Psoas muscle (tissue), 8 donors: ENCODE data around the gene UBE2QL1. TPM values are rescaled to one million over a fixed set of nuclear protein-coding genes. Genes with fewer than 3 reads are reported as not detected.
A peak's percentile ranks its signal among the peaks of the same experiment; 100 is the strongest.

ENCODE experiments used
- ATAC-seq, 4 donors: fragments of 200-7000 bp; cut with Tn5 transposase; one replicate each; pipeline ENCODE4 v1.9.1; 2020; ENCODE audit warnings: moderate library complexity in 3 of 4, mild to moderate bottlenecking in 2 of 4
- DNase-seq, 2 donors: peaks; one replicate each; pipeline ENCODE4 v3.0.0-alpha.2; 2020
- H3K27ac ChIP-seq: fragments of 200-600 bp; one replicate; pipeline ENCODE4 v1.8.0; 2022
- H3K27me3 ChIP-seq, 3 donors: fragments of 200-600 bp in 1 of 3; one replicate each; pipeline versions ENCODE4 v1.6.1 to v1.8.0; 2013 to 2022; ENCODE audit warnings: low read length in 2 of 3, mild to moderate bottlenecking in 2 of 3, moderate library complexity in 1 of 3; ENCODE audit not compliant: insufficient read depth in 3 of 3
- H3K36me3 ChIP-seq, 2 donors: fragments of 200-600 bp in 1 of 2; one replicate each; pipeline versions ENCODE4 v1.6.1 to v1.8.0; 2013 to 2022; ENCODE audit warnings: low read depth in 1 of 2, mild to moderate bottlenecking in 1 of 2, moderate library complexity in 1 of 2; ENCODE audit not compliant: insufficient read depth in 1 of 2
- H3K4me1 ChIP-seq: fragments of 200-600 bp; one replicate; pipeline ENCODE4 v1.8.0; 2022
- H3K4me3 ChIP-seq: fragments of 200-600 bp; one replicate; pipeline ENCODE4 v1.8.0; 2022; ENCODE audit warnings: mild to moderate bottlenecking
- H3K9me3 ChIP-seq: fragments of 200-600 bp; one replicate; pipeline ENCODE4 v1.8.0; 2022
- WGBS, 3 donors: extraction: QIAGEN DNeasy Blood & Tissue Kit; methylation state at CpG; one replicate each; pipeline versions ENCODE4 v1.1.6 to v1.1.7; 2013; 5-methylcytosine and 5-hydroxymethylcytosine counted together
- intact Hi-C, 2 donors: fragments of 100-400 bp; cut with DNase I; formaldehyde crosslinking; loops; one replicate each; pipeline versions ENCODE4 v1.11.0 to v1.14.2; 2022
- polyA plus RNA-seq, 3 donors: library from polyadenylated mRNA; stranded (reverse); fragments of 200-250 nt; gene quantifications; one replicate each; pipeline ENCODE4 v1.2.3, GENCODE V29; 2013
- total RNA-seq, 4 donors: library from RNA; stranded (reverse); fragmentation: NEBNext Ultra II Directional in 2 of 4; extraction: Animal tissue kit (Norgen Biotek cat#: 25700) in 2 of 4; gene quantifications; one replicate each; pipeline versions ENCODE4 v1.2.1 to v1.2.4, GENCODE V29; 2021 to 2023
- TF ChIP-seq, protein P1 (sequence below): fragments of 200-600 bp; IDR thresholded peaks from one replicate; pipeline ENCODE4 v1.8.0; 2022; ENCODE audit warnings: antibody characterized with exemption
- donor health status: healthy with polysubstance abuse.
- donor health status: DM: no; HTN: no; CAD: no; lungs with moderate emphysema.
- donor health status: Bipolar disorder and iron deficiency.
- donor health status: healthy.
- donor health status: DM: yes; HTN: yes; CAD: no.
- donor health status: DM: no; HTN: no; CAD: no.
- donor health status: DM: no; HTN: no; CAD: no.
- donor health status: DM: yes; HTN: yes; CAD: no.

Gene UBE2QL1
- total and polyA plus RNA-seq, 7 donors: 3.2 to 96.2 (median 20.9) TPM

- Histone ChIP-seq H3K4me1 (peaks cover 71% of the 10 kb centered on the region), H3K27ac (peak overlapping the region; percentile 91), H3K27me3 (no peaks in the 10 kb centered on the region), H3K4me3 (peak overlapping the region; percentile 39), H3K36me3 (peaks cover 0 to 8% of the 10 kb centered on the region in 2 donors), H3K9me3 (no peaks in the 10 kb centered on the region)
- DNase-seq: no peak
- ATAC-seq: peak; percentile 25 to 52 (median 31)
- TF ChIP-seq, protein P1, sequence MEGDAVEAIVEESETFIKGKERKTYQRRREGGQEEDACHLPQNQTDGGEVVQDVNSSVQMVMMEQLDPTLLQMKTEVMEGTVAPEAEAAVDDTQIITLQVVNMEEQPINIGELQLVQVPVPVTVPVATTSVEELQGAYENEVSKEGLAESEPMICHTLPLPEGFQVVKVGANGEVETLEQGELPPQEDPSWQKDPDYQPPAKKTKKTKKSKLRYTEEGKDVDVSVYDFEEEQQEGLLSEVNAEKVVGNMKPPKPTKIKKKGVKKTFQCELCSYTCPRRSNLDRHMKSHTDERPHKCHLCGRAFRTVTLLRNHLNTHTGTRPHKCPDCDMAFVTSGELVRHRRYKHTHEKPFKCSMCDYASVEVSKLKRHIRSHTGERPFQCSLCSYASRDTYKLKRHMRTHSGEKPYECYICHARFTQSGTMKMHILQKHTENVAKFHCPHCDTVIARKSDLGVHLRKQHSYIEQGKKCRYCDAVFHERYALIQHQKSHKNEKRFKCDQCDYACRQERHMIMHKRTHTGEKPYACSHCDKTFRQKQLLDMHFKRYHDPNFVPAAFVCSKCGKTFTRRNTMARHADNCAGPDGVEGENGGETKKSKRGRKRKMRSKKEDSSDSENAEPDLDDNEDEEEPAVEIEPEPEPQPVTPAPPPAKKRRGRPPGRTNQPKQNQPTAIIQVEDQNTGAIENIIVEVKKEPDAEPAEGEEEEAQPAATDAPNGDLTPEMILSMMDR: no peak
- intact Hi-C loops: loop anchor here (5.0 to 10.0 kb wide), 5 partner anchors 37 to 259 kb away; partner anchors contain the start of gene TENT4A (in 1 of the 2)
- 44 to 65% (median 55%) methylated on average over 13 of the region's 13 CpGs for WGBS, 3 donors
Observed at GRCh38 chr5:6455571-6456200, 7.0 kb downstream of the UBE2QL1 start.

DNA sequence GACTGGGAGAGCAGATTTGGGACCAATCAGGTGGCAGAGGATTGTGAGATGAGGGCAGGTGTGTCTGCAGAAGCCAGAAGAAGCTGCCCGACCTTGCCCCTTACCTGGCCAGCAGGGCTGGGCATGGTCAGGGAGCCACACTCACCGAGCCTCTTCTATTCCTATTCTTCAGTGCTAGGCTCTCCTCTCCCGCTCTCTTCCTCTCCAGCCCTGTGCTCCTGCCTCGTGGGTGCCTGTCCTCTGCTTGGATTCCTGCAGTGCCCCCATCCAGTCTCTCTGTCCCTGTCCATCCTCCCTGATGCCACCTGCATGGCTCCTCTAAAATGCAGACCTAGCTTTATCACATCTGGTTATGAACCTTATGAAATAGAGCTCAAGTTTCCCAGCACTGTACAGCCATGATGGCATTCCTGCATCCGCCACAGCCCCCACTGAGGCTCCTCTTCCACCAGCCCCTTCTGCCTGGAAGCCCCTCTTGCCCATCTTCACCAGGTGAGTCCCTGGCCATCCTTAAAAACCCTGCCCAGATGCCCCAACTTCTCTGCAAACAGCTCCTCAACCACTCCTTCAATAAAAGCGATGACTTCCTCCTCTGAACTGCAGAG, 8.2 kb downstream of the UBE2QL1 start:
- peaks cover 70% of the 10 kb centered on the region for H3K4me1 ChIP-seq
- DNase-seq: no peak
- WGBS, 3 donors: 80 to 89% (median 85%) methylated on average over 6 of the region's 6 CpGs
- H3K4me3 ChIP-seq: no peak overlapping the region
- no peak for ATAC-seq
- TF ChIP-seq, protein P1: no peak
- intact Hi-C loops: loop anchor here (5.0 to 10.0 kb wide), 5 partner anchors 35 to 258 kb away; partner anchors contain the start of gene TENT4A (in 1 of the 2)
- H3K27me3 ChIP-seq: no peaks in the 10 kb centered on the region
- H3K9me3 ChIP-seq: no peaks in the 10 kb centered on the region
- H3K36me3 ChIP-seq: peaks cover 0 to 8% of the 10 kb centered on the region in 2 donors
- peak overlapping the region; percentile 91 for H3K27ac ChIP-seq

GRCh38 chr5:6457592-6457991, 8.9 kb downstream of the UBE2QL1 start:
- TF ChIP-seq, protein P1: no peak
- intact Hi-C loops: loop anchor here (5.0 to 10.0 kb wide), 5 partner anchors 35 to 257 kb away; partner anchors contain the start of gene TENT4A (in 1 of the 2)
- Histone ChIP-seq H3K36me3 (peaks cover 0 to 8% of the 10 kb centered on the region in 2 donors), H3K9me3 (no peaks in the 10 kb centered on the region), H3K27me3 (no peaks in the 10 kb centered on the region), H3K4me3 (no peak overlapping the region), H3K27ac (peak overlapping the region; percentile 23), H3K4me1 (peaks cover 69% of the 10 kb centered on the region)
- WGBS, 3 donors: 68 to 73% (median 69%) methylated on average over 5 of the region's 5 CpGs
- no peak for ATAC-seq
- no peak for DNase-seq

DNA sequence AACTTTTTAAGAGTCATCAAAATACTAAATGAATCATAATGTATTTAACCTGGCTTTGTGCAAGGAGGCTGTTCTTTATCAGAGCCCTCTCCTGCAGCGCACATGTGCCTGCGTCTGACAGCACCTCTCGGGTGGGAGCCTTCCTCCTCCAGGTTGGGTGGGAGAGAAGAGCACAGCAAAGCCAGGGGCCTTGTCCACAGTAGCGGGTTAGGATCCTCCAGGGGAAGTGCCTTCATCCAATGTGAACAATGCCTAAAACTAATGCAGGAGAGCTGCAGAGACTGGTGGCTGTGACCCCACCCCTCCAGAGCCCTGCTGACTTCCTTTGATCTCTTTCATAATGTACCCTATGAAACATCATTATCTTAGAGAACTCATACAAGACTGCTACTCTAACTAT, 10.2 kb downstream of the UBE2QL1 start:
- intact Hi-C loops: loop anchor here (5.0 to 10.0 kb wide), 5 partner anchors 33 to 256 kb away; partner anchors contain the start of gene TENT4A (in 1 of the 2)
- ATAC-seq (no peak), DNase-seq (no peak)
- Histone ChIP-seq H3K4me3 (no peak overlapping the region), H3K27ac (peak overlapping the region; percentile 55), H3K27me3 (no peaks in the 10 kb centered on the region), H3K36me3 (peaks cover 0 to 8% of the 10 kb centered on the region in 2 donors), H3K9me3 (no peaks in the 10 kb centered on the region), H3K4me1 (peaks cover 58% of the 10 kb centered on the region)
- 83 to 86% (median 85%) methylated on average over 4 of the region's 4 CpGs for WGBS, 3 donors
- TF ChIP-seq, protein P1: no peak
